ENCODE results near the gene PLCL2.
"Not testable (repeated sequence)": the region's sequence is repeated elsewhere in the genome, so short reads cannot be mapped to it uniquely, and the experiment has no call there.

Gene PLCL2

GRCh38 chr3:16975083-16975482 is 90.3 kb downstream of the PLCL2 start:
- ChIA-PET POLR2A (ENCODE audit: low non-redundant PET) (no interaction called here), CTCF (no interaction called here)
- no peak for DNase-seq (ENCODE audit: low spot score)
- H3K27ac ChIP-seq, result no peak overlapping the region
- TF ChIP-seq CTCF (conservative IDR thresholded peaks at IDR 0.05; ENCODE audit: low read depth), result no peak

- ChIA-PET CTCF (interaction anchor here (0.6 kb wide), 1 partner anchor 19 kb away, joined by 6 read pairs; no protein-coding TSS in a partner anchor), POLR2A (ENCODE audit: low non-redundant PET) (no interaction called here)
- no peak overlapping the region for H3K27ac ChIP-seq
- DNase-seq (ENCODE audit: low spot score), result no peak
- no peak for TF ChIP-seq CTCF (conservative IDR thresholded peaks at IDR 0.05; ENCODE audit: low read depth)
Observed at GRCh38 chr3:16978234-16978920, 93.6 kb downstream of the PLCL2 start.

GRCh38 chr3:16978921-16979271 is 94.1 kb downstream of the PLCL2 start:
- no peak for DNase-seq (ENCODE audit: low spot score)
- H3K27ac ChIP-seq, result no peak overlapping the region
- no peak for TF ChIP-seq CTCF (conservative IDR thresholded peaks at IDR 0.05; ENCODE audit: low read depth)
- POLR2A ChIA-PET (ENCODE audit: low non-redundant PET), result no interaction called here
- CTCF ChIA-PET, result no interaction called here

GRCh38 chr3:16979769-16980515 is 95.2 kb downstream of the PLCL2 start:
- POLR2A ChIA-PET (ENCODE audit: low non-redundant PET); CTCF ChIA-PET: not testable (repeated sequence)

GRCh38 chr3:16980526-16980925 is 95.8 kb downstream of the PLCL2 start:
- DNase-seq (ENCODE audit: low spot score); POLR2A ChIA-PET (ENCODE audit: low non-redundant PET); CTCF ChIA-PET: not testable (repeated sequence)

More at GRCh38 chr3:16979769-16980515, 95.2 kb downstream of the PLCL2 start:
- not testable (repeated sequence) for H3K27ac ChIP-seq; DNase-seq (ENCODE audit: low spot score)

GRCh38 chr3:16982460-16982859 is 97.7 kb downstream of the PLCL2 start:
- CTCF ChIA-PET, result no interaction called here
- TF ChIP-seq CTCF (conservative IDR thresholded peaks at IDR 0.05; ENCODE audit: low read depth), result no peak
- DNase-seq (ENCODE audit: low spot score), result no peak
- no peak overlapping the region for H3K27ac ChIP-seq
- POLR2A ChIA-PET (ENCODE audit: low non-redundant PET), result no interaction called here

More at GRCh38 chr3:16980526-16980925, 95.8 kb downstream of the PLCL2 start:
- not testable (repeated sequence) for H3K27ac ChIP-seq

GRCh38 chr3:16985608-16986007 is 100.9 kb downstream of the PLCL2 start:
- ChIA-PET POLR2A (ENCODE audit: low non-redundant PET) (no interaction called here), CTCF (interaction anchor here (0.8 kb wide), 1 partner anchor 13 kb away, joined by 3 read pairs; no protein-coding TSS in a partner anchor)
- TF ChIP-seq CTCF (conservative IDR thresholded peaks at IDR 0.05; ENCODE audit: low read depth), result no peak
- no peak for DNase-seq (ENCODE audit: low spot score)
- H3K27ac ChIP-seq, result no peak overlapping the region

All from RWPE1 (cell line).